IPS-11a (cell line): Measurements from ENCODE around the gene AKT2.

Source experiments
- H3K4me3 ChIP-seq: one replicate; pipeline ENCODE4 v1.5.1; 2013; ENCODE audit warnings: low read depth, low read length, control low read depth

The AKT2 gene

GRCh38 chr19:40274585-40275544, 10.3 kb downstream of the AKT2 start:
- no peak overlapping the region for H3K4me3 ChIP-seq

GRCh38 chr19:40273469-40274360, 11.4 kb downstream of the AKT2 start:
- no peak overlapping the region for H3K4me3 ChIP-seq

- no peak overlapping the region for H3K4me3 ChIP-seq
These were observed 12.9 kb downstream of the AKT2 start for GRCh38 chr19:40272261-40272660.

GRCh38 chr19:40271706-40272105, 13.4 kb downstream of the AKT2 start:
- no peak overlapping the region for H3K4me3 ChIP-seq

GRCh38 chr19:40270362-40271089, 14.6 kb downstream of the AKT2 start:
- no peak overlapping the region for H3K4me3 ChIP-seq

GRCh38 chr19:40269216-40269940, 15.8 kb downstream of the AKT2 start:
- H3K4me3 ChIP-seq = no peak overlapping the region

GRCh38 chr19:40267601-40267997, 17.5 kb downstream of the AKT2 start:
- no peak overlapping the region for H3K4me3 ChIP-seq

- no peak overlapping the region for H3K4me3 ChIP-seq
These were observed 18.1 kb downstream of the AKT2 start for GRCh38 chr19:40266912-40267600.

- H3K4me3 ChIP-seq = no peak overlapping the region
These were observed 19.0 kb downstream of the AKT2 start for GRCh38 chr19:40266119-40266518.

GRCh38 chr19:40265763-40266099, 19.4 kb downstream of the AKT2 start:
- H3K4me3 ChIP-seq = no peak overlapping the region

- no peak overlapping the region for H3K4me3 ChIP-seq
These were observed 19.9 kb downstream of the AKT2 start for GRCh38 chr19:40265055-40265762.

GRCh38 chr19:40264314-40265054, 20.7 kb downstream of the AKT2 start:
- no peak overlapping the region for H3K4me3 ChIP-seq

GRCh38 chr19:40263440-40264313, 21.5 kb downstream of the AKT2 start:
- H3K4me3 ChIP-seq = no peak overlapping the region

GRCh38 chr19:40262422-40262821, 22.7 kb downstream of the AKT2 start:
- H3K4me3 ChIP-seq = no peak overlapping the region

GRCh38 chr19:40261631-40262030, 23.5 kb downstream of the AKT2 start:
- no peak overlapping the region for H3K4me3 ChIP-seq

- H3K4me3 ChIP-seq = no peak overlapping the region
These were observed 28.0 kb downstream of the AKT2 start for GRCh38 chr19:40257096-40257517.

GRCh38 chr19:40256512-40256911, 28.6 kb downstream of the AKT2 start:
- no peak overlapping the region for H3K4me3 ChIP-seq
